HG02938 (cell line): ENCODE measurements around the gene GPX4.

ENCODE experiments used
- ATAC-seq: cut with Tn5 transposase; IDR thresholded peaks from one replicate; pipeline ENCODE4 v1.9.1; 2021; ENCODE audit warnings: mild to moderate bottlenecking, moderate library complexity; ENCODE audit not compliant: unreplicated experiment

Gene GPX4

DNA sequence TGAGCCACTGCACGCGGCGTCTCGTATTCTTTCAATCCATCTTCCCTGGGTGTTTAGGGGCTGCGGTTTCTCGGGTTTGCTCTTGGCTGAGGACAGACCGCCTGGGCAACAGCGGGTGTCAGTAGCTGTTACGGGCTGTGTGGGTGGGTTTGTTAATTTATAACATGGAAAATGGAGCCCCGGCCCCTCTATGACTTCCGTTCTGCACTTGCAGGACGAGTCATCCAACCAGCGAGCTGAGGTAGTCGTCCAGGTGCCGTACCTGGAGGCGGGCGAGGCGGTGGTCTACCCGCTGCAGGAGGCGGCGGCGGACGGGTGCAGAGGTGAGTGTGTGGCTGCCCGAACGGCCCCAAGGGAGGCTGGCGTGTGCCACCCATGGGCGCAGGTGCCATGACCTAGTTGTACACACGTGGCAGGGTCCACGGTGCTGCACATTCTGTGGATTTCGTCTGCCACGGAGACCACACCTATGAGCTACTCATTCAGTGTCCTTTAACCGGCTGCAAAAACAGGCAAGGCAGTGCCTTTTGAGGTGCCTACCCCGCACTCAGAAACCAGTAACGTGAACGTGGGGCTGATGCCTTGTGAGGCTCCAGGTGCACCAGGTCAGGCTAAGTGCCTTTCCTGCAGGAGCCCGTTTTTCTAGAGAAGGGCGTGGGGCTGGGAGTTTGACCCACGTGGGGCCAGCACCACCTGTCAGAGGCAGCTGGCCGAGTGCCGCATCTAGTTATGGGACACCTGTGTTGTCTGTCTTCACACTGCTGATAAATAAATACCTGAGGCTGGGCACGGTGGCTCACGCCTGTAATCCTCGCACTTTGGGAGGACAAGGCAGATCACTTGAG lies 19.5 kb upstream of the GPX4 start:
- ATAC-seq = no peak

GRCh38 chr19:1085053-1085658 lies 18.6 kb upstream of the GPX4 start:
- no peak for ATAC-seq

DNA sequence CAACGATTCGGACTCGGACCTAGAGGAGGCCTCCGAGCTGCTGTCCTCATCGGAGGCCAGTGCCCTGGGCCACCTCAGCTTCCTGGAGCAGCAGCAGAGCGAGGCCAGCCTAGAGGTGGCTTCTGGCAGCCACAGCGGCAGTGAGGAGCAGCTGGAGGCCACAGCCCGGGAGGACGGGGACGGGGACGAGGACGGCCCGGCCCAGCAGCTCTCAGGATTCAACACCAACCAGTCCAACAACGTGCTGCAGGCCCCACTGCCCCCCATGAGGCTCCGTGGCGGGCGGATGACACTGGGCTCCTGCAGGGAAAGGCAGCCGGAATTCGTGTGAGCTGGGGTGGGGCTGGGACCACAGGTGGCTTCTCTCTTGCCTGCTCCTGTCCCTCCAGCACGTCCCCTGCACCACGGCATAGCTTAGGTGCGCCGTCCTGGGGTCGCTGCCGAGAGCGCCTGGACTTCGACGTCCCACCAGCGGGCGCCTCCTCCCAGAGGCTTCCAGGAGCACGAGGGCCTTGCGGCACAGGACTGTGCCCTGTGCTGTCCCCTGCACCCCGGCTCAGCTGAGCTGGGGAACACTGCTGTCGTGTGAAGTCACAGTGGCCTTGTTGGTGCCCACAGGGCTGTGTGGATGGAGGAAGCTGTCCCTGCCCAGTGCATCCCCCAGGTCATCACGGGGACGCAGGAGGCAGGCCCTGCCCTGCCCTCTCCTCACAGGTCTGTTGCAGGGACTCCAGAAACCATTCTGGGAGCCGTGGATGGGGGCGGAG lies 17.9 kb upstream of the GPX4 start:
- ATAC-seq = no peak

- ATAC-seq = no peak
These were observed 17.2 kb upstream of the GPX4 start for GRCh38 chr19:1086613-1087012.

- ATAC-seq = no peak
These were observed 15.9 kb upstream of the GPX4 start for GRCh38 chr19:1087813-1088415.

DNA sequence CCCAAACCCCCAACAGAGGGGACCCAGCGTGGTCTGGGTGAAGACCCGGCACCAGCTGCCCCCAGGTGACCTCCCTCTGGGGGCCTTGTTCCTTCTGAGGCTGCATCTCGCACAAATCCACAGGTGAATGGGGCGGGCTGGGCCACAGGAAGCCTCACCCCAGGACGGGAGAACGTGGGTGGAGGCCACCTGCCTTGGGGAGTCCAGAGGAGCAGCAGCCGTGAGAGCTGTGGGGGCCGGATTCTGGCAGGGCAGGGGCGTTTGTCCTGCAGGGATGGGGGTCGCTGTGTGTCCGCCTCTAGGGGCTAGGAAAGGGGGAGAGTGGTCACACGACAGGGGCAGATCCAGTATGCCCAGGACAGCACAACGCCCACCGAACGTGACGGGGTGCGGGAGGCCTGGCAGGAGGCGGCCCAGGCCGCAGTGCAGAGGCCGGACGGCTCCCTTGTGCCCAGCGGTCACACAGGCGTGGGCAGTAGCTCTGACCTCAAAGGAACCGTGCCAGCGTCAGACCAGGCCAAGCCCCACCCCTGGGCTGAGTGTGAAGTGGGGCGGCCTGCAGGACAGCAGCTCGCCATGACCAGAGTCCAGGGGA lies 15.3 kb upstream of the GPX4 start:
- ATAC-seq = no peak

DNA sequence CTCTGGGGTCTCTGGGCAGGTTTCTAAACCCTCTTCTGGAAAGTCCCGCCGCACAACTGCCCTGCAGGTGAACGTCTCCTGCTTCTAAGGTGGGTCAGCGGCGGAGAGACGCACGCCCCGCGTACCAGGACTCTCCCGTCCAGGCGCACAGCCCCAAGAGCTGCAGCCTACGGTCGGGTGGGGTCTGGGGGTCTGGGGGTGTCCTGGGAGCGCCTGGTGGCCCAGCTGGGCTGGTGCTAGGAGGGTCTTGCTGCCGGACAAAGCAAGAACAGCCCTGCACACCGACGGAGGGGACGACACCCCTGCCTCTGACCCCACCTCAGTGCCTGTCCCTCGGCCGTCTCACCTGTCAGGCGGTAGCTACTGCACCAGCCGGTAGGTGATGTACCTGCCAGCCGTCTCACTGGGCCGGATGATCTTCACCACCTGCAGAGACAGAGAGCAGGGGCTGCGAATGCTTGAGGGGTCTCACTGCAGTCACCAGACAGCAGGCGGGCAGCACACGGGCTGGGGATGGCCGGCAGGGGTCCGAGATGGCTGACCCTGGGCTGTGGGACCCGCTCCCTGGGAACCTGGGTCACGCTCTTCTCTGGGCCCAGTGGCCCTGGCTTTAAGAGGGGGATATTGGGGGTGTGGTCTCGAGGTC lies 14.5 kb upstream of the GPX4 start:
- no peak for ATAC-seq

- no peak for ATAC-seq
These were observed 13.9 kb upstream of the GPX4 start for GRCh38 chr19:1089891-1090290.

DNA sequence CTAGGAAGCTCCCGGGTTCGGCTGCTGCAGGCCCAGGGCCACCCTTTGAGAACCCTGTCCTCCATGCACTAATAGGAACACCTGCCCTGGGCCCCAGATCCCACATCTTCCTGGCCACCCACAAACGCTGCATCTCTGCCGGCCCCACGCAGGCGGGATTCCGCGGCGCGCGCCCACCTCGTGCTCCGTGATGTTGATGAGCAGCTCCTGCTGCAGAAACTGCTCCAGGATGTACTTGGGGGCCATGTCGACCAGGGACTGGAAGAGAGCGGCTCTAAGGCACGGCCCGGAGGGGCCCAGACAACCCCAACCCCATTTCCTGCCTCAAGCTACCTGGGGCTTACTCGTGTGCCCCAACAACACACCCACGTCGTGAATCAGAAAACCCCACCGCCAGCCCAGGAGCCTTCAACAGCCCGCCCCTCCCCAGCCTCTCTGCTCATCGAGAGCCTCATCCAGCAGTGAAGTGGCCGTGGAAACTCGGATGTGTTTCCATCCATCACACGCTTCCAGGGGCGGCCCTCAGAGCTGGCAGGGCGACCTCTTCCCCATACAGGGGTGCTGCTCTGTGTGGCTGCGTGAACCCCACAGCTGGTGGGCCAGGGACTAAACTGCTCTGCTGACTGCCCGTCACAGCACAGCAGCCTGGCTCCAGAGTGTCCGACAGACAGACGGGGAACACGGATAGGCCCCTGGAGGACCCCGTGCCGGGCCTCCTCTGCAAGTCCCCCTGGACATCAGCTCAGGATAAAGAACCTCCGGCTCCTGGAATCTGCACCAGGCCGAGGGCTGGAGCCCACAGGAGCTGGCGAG lies 12.9 kb upstream of the GPX4 start:
- ATAC-seq = no peak

GRCh38 chr19:1091544-1092175 lies 12.1 kb upstream of the GPX4 start:
- ATAC-seq = no peak

- no peak for ATAC-seq
These were observed 10.5 kb upstream of the GPX4 start for GRCh38 chr19:1093330-1093729.

DNA sequence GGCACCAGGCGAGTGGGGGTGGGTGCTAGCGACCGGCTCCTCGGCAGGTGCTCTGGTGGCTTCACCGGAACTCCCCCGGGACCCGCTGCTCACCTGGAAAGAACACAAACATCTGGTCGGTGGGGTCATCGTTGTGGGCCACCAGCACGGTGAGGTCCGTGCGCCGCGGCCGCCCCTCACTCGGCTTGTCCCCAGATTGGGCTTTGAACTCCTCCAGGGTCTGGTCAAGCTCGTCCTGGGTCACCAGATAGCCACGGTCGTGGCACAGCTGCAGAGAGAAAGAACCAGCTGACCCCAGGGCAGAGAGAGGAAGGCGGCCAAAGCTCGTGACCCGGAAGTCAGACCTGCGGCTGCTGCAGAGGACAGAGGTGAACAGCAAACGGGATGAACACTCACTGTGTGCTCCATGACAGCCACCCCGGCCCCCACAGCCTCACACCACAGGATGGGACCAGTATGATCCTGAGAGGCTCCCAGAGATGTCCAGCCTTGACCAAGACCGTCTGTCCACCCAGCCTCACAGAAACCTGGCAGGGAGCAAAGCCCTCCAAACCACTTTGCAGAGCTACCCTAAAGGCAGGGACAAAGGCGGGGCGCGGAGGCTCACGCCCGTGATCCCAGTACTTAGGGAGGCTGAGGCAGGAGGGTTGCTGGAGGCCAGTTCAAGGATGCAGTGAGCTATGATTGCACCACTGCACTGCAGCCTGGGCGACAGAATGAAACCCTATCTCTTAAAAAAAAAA lies 9.8 kb upstream of the GPX4 start:
- ATAC-seq = no peak

- ATAC-seq = no peak
These were observed 9.2 kb upstream of the GPX4 start for GRCh38 chr19:1094655-1094977.

- peak; percentile 79 for ATAC-seq
These were observed 8.7 kb upstream of the GPX4 start, which contains the start of gene POLR2E for GRCh38 chr19:1094978-1095701. TSS of gene POLR2E (minus strand) at chr19:1095375. CDS start at chr19:1095315, 60 bp downstream.

GRCh38 chr19:1097810-1098176 lies 6.0 kb upstream of the GPX4 start:
- no peak for ATAC-seq

- ATAC-seq = no peak
These were observed 5.4 kb upstream of the GPX4 start for GRCh38 chr19:1098177-1099051.

GRCh38 chr19:1101337-1101698 lies 2.5 kb upstream of the GPX4 start:
- no peak for ATAC-seq
